GM10266 (cell line): Measurements from ENCODE around the gene PRICKLE4.
"Not testable (repeated sequence)": the region's sequence is repeated elsewhere in the genome, so short reads cannot be mapped to it uniquely, and the experiment has no call there.

Source experiments
- DNase-seq: peaks from one replicate; pipeline ENCODE4 v3.0.0; 2012; ENCODE audit errors: extremely low spot score
- TF ChIP-seq, protein P1 (sequence below): IDR thresholded peaks from 2 replicates; pipeline ENCODE4 v1.5.1; 2012; ENCODE audit warnings: mild to moderate bottlenecking, low read depth; ENCODE audit not compliant: control insufficient read depth, insufficient read depth; ENCODE audit errors: missing control alignments

The PRICKLE4 gene

GRCh38 chr6:41758641-41759035 lies 21.9 kb upstream of the PRICKLE4 start:
- TF ChIP-seq, protein P1, sequence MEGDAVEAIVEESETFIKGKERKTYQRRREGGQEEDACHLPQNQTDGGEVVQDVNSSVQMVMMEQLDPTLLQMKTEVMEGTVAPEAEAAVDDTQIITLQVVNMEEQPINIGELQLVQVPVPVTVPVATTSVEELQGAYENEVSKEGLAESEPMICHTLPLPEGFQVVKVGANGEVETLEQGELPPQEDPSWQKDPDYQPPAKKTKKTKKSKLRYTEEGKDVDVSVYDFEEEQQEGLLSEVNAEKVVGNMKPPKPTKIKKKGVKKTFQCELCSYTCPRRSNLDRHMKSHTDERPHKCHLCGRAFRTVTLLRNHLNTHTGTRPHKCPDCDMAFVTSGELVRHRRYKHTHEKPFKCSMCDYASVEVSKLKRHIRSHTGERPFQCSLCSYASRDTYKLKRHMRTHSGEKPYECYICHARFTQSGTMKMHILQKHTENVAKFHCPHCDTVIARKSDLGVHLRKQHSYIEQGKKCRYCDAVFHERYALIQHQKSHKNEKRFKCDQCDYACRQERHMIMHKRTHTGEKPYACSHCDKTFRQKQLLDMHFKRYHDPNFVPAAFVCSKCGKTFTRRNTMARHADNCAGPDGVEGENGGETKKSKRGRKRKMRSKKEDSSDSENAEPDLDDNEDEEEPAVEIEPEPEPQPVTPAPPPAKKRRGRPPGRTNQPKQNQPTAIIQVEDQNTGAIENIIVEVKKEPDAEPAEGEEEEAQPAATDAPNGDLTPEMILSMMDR = no peak
- no peak for DNase-seq

- TF ChIP-seq, protein P1 = no peak
- no peak for DNase-seq
These were observed 21.3 kb upstream of the PRICKLE4 start for GRCh38 chr6:41759106-41759904.

DNA sequence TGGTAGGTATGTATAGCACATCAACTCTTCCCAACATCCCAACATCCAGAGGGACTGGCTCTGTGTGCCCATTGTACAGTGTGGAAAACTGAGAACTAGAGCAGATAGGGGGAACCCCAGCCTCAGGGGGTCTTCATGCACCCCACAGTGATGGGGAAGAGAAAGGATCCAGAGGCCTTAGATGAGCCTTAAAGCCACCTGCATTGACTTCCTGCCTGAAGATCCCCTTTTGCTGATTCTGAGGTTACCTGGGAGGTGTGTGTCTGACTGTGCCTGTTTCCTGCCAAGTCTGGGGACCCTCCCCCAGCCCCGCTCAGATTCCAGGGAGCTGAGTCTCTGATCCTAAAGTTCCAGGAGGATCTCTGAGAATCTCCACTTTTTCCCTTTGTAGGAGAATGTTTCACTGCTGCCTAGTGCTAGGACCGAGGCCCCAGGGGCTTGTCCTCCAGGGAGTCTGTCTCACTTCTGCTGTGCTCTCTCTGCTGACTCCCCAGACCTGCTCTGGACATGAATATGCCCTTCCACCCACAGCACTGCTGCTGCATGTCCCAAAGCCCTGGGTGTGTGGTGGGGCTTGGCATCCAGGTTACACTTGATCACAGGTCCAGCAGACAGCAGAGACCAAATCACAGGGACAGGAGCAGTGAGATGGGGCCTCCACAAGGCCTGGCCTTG lies 20.5 kb upstream of the PRICKLE4 start:
- DNase-seq = no peak
- TF ChIP-seq, protein P1 = no peak

DNA sequence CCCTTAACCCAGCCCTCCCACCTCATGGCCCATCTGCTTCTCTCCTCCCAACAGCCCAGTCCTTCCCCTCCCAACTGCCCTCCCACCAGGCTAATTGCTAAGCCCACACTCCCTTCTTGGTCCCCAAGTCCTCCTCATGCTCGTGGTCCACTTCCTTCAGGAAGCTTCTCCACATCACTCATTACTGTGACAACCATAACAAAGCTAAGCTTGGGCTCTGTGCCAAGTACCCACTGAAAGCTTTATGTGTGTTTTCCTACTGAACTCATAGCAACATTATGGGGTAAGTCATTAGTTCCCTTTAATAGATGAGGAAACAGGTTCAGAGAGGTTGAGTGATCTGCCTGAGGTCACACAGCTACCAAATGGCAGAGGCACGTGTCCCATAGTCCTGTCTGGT lies 17.1 kb upstream of the PRICKLE4 start:
- TF ChIP-seq, protein P1 = no peak
- no peak for DNase-seq

GRCh38 chr6:41766043-41766664 lies 14.4 kb upstream of the PRICKLE4 start:
- DNase-seq = not testable (repeated sequence)

GRCh38 chr6:41767112-41767833 lies 13.3 kb upstream of the PRICKLE4 start:
- no peak for DNase-seq
- TF ChIP-seq, protein P1 = no peak

GRCh38 chr6:41768545-41769308 lies 11.9 kb upstream of the PRICKLE4 start:
- no peak for DNase-seq

More at GRCh38 chr6:41768545-41769308, 11.9 kb upstream of the PRICKLE4 start:
- TF ChIP-seq, protein P1 = no peak
